Measurements from ENCODE around the gene HSD17B8. TPM values are rescaled to one million over a fixed set of nuclear protein-coding genes. Genes with fewer than 3 reads are reported as not detected.

Gene HSD17B8
- total RNA-seq, 1 experiment from 2014 or later = 22.0 TPM

DNA sequence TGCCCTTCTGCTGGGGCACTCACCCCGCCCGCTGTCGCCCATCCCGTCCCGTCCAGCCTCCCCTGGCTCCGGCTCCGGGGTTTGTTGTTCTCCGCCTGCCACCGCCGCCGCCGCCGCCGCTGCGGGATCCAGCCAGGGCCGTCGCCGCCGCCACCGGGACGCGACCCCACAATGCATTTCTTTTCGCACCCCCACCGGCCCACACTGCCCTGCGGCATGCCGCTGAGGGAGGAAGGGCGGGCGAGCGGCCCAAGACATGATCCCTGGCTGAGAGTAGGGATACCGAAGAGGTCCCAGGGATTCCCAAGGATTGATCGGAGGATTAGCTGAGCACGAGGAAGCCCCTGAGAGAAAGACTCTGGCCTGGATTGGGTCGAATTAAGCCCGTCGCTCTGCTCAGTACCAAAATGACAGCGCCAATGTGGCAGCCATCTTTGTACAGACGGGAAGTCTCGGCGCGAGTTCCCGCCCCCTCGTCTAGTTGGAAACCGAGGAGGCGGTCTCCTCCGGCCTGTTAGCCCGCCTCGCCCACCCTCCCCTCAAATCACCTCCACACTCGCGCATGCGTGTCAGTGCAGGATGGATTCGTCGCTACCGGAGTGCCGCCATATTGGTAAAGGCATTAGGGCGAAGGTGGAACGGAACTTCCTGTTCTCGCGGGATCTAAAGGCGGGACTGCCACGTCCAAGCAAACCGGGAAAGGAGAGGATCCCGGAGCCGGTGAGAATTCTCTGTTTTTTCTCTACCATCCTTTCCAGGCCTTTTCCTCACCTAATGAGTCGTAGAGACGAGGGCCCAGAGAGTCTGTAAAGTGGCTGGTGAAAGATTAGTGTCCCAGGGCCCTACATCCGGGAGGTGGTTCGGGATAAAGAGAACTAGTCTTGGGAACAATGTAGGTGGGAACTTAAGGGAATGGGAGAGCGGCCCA, 4.0 kb upstream of the HSD17B8 start, which contains the start of the genes RXRB and SLC39A7:
Gene RXRB (minus strand): TSS at position 447 of the 928 bp plus-strand sequence. CDS start 189 bp downstream, at position 258.
Gene SLC39A7 (plus strand): TSS at position 649 of the 928 bp plus-strand sequence. CDS start 379 bp downstream, outside the sequence.
- H3K36me3 ChIP-seq (ENCODE audit: control insufficient read depth in 1 of 2, insufficient read depth in 2 of 2, low read length in 2 of 2) = peaks cover 27 to 43% of the 10 kb centered on the region in 2 experiments; a peak in 3 of 4 replicates
- ATAC-seq (peak; percentile 61), DNase-seq (ENCODE audit: low read depth, low spot score) (peak; percentile 98)
- no peaks in the 10 kb centered on the region for H4K20me1 ChIP-seq (ENCODE audit: insufficient read depth)
- peaks cover 73% of the 10 kb centered on the region for H3K79me2 ChIP-seq (ENCODE audit: insufficient read depth, low read length)
- TF ChIP-seq YY1 (IDR thresholded peaks at IDR 0.05; ENCODE audit: extremely low read depth, insufficient replicate concordance, low read depth, low read length) = peak; percentile 98
- no peak for TF ChIP-seq EZH2phosphoT487 (IDR thresholded peaks at IDR 0.05; ENCODE audit: borderline replicate concordance)
- TF ChIP-seq, protein P1, sequence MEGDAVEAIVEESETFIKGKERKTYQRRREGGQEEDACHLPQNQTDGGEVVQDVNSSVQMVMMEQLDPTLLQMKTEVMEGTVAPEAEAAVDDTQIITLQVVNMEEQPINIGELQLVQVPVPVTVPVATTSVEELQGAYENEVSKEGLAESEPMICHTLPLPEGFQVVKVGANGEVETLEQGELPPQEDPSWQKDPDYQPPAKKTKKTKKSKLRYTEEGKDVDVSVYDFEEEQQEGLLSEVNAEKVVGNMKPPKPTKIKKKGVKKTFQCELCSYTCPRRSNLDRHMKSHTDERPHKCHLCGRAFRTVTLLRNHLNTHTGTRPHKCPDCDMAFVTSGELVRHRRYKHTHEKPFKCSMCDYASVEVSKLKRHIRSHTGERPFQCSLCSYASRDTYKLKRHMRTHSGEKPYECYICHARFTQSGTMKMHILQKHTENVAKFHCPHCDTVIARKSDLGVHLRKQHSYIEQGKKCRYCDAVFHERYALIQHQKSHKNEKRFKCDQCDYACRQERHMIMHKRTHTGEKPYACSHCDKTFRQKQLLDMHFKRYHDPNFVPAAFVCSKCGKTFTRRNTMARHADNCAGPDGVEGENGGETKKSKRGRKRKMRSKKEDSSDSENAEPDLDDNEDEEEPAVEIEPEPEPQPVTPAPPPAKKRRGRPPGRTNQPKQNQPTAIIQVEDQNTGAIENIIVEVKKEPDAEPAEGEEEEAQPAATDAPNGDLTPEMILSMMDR (IDR thresholded peaks at IDR 0.05 in 2 of 3, conservative IDR thresholded peaks at IDR 0.05 in 1 of 3; ENCODE audit: borderline replicate concordance in 1 of 3, insufficient read depth in 1 of 3, low read depth in 2 of 3, low read length in 2 of 3) = no peak
- TF ChIP-seq ZNF274 (IDR thresholded peaks at IDR 0.05; ENCODE audit: low read depth, low read length) = no peak
- TF ChIP-seq TCF7L2 (IDR thresholded peaks at IDR 0.05; ENCODE audit: borderline replicate concordance, extremely low read depth, insufficient read depth, insufficient read length) = no peak
- peak; percentile 83 for TF ChIP-seq POLR2AphosphoS5 (IDR thresholded peaks at IDR 0.05; ENCODE audit: low read depth, low read length)
- no peak for TF ChIP-seq FOSL1 (IDR thresholded peaks at IDR 0.05; ENCODE audit: low read depth)
- TF ChIP-seq EGR1 (IDR thresholded peaks at IDR 0.05; ENCODE audit: low read depth) = no peak
- 0 out of 2 replicates have a peak, but pooled peaks have one; percentile 16 for TF ChIP-seq ZFX (IDR thresholded peaks at IDR 0.05)
- no peak for TF ChIP-seq CBX3 (IDR thresholded peaks at IDR 0.05; ENCODE audit: low read depth)
- TF ChIP-seq, protein P2, sequence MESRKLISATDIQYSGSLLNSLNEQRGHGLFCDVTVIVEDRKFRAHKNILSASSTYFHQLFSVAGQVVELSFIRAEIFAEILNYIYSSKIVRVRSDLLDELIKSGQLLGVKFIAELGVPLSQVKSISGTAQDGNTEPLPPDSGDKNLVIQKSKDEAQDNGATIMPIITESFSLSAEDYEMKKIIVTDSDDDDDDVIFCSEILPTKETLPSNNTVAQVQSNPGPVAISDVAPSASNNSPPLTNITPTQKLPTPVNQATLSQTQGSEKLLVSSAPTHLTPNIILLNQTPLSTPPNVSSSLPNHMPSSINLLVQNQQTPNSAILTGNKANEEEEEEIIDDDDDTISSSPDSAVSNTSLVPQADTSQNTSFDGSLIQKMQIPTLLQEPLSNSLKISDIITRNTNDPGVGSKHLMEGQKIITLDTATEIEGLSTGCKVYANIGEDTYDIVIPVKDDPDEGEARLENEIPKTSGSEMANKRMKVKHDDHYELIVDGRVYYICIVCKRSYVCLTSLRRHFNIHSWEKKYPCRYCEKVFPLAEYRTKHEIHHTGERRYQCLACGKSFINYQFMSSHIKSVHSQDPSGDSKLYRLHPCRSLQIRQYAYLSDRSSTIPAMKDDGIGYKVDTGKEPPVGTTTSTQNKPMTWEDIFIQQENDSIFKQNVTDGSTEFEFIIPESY (IDR thresholded peaks at IDR 0.05; ENCODE audit: extremely low read depth, insufficient replicate concordance, low read length) = peak; percentile 95
- no TSS peak for BruUV-seq (replicated peaks)
- H3K4me1 ChIP-seq (ENCODE audit: control insufficient read depth in 1 of 2, insufficient read depth in 2 of 2, low read length in 2 of 2) = peaks cover 35 to 60% of the 10 kb centered on the region in 2 experiments
- RAD21 ChIA-PET (ENCODE audit: low non-redundant PET in 1 of 2, low total read pairs in 2 of 2, uncharacterized antibody in 2 of 2, unreplicated experiment in 2 of 2) = interaction anchor here in 1 of 2 experiments (0.7 kb wide), 1 partner anchor 39 kb away, joined by 3 read pairs; no protein-coding TSS in a partner anchor
- H3K9me3 ChIP-seq (ENCODE audit: control insufficient read depth in 1 of 2, insufficient read depth in 1 of 2, low read depth in 1 of 2, low read length in 2 of 2) = no peaks in the 10 kb centered on the region
- peak within 1 kb of the TSS; percentile 35 for H2AFZ ChIP-seq (ENCODE audit: low read depth, low read length, poor library complexity, severe bottlenecking)
- CTCF ChIA-PET = interaction anchor here (1.0 kb wide), 1 partner anchor 28 kb away, joined by 3 read pairs; no protein-coding TSS in a partner anchor
- peak within 1 kb of the TSS; percentile 94 for H3K27ac ChIP-seq (ENCODE audit: low read depth, low read length)
- POLR2A ChIA-PET = interaction anchor here (0.7 to 1.5 kb wide), 4 partner anchors 8 to 71 kb away, joined by 4 to 6 read pairs (median 4); partner anchors contain the start of genes RING1, RPS18 and VPS52
- H3K9me2 ChIP-seq (ENCODE audit: insufficient read depth) = no peaks in the 10 kb centered on the region
- no peaks in the 10 kb centered on the region for H3K27me3 ChIP-seq (ENCODE audit: insufficient read depth, low read length)
- H3K4me2 ChIP-seq (ENCODE audit: low read length) = peak within 1 kb of the TSS; percentile 96
- intact Hi-C loops (cut with micrococcal nuclease) = loop anchor here (1.0 to 10.0 kb wide), 4 partner anchors 49 to 214 kb away; partner anchors contain the start of genes CUTA, PHF1 and RGL2
- peak within 1 kb of the TSS; percentile 80 for H3K9ac ChIP-seq (ENCODE audit: low read length)
- peak within 1 kb of the TSS; percentile 63 to 69 for H3K4me3 ChIP-seq (replicated peaks in 1 of 2; ENCODE audit: low read depth in 1 of 2, low read length in 2 of 2)

All from HCT116 (cell line).